Transverse colon (tissue), 4 donors: ENCODE data around the gene TXNRD3. TPM values are rescaled to one million over a fixed set of nuclear protein-coding genes. Genes with fewer than 3 reads are reported as not detected.

Experiments used
- DNase-seq: peaks from one replicate; pipeline ENCODE4 v3.0.0-alpha.2; 2019
- H3K27ac ChIP-seq, 4 donors: fragments of 200-600 bp; sonication (generic); 2 replicates each; pipeline ENCODE4 v1.5.1; 2016 to 2018; ENCODE audit warnings: inconsistent platforms in 4 of 4
- H3K27me3 ChIP-seq: fragments of 200-600 bp; sonication (generic); 2 replicates; pipeline ENCODE4 v1.5.1; 2017; ENCODE audit warnings: inconsistent platforms
- H3K36me3 ChIP-seq, 4 donors: fragments of 200-600 bp; sonication (generic); 2 replicates each; pipeline ENCODE4 v1.5.1; 2017 to 2019; ENCODE audit warnings: inconsistent platforms in 4 of 4
- H3K4me1 ChIP-seq, 4 donors: fragments of 200-600 bp; sonication (generic); 2 replicates each; pipeline ENCODE4 v1.5.1; 2017 to 2020; ENCODE audit warnings: inconsistent platforms in 4 of 4
- H3K4me3 ChIP-seq, 4 donors: fragments of 200-600 bp; sonication (generic); 1 replicate in 1 of 4; 2 replicates in 3 of 4; pipeline versions ENCODE4 v1.5.1 to v1.6.1; 2017 to 2019; ENCODE audit warnings: inconsistent platforms in 4 of 4
- H3K9me3 ChIP-seq, 2 donors: fragments of 200-600 bp; sonication (generic); 2 replicates each; pipeline ENCODE4 v1.5.1; 2017 to 2019; ENCODE audit warnings: inconsistent platforms in 2 of 2
- CTCF ChIP-seq, 5 experiments: fragments of 200-600 bp in 3 of 5; fragments of 450-650 bp in 2 of 5; sonication (generic) in 3 of 5; IDR thresholded peaks; 1 replicate in 2 of 5; 2 replicates in 3 of 5; pipeline ENCODE4 v1.5.1; 2016 to 2017; ENCODE audit warnings: antibody characterized with exemption in 5 of 5, inconsistent platforms in 3 of 5, mild to moderate bottlenecking in 2 of 5, moderate library complexity in 1 of 5
- EP300 ChIP-seq: sonication (generic); formaldehyde crosslinking; IDR thresholded peaks from one replicate; pipeline ENCODE4 v1.6.1; 2017; ENCODE audit warnings: antibody characterized with exemption, low read depth
- POLR2A ChIP-seq: fragments of 450-650 bp; IDR thresholded peaks from one replicate; pipeline ENCODE4 v1.6.1; 2016; ENCODE audit warnings: antibody characterized with exemption, mild to moderate bottlenecking, moderate library complexity
- POLR2AphosphoS5 ChIP-seq, 3 donors: sonication (generic); formaldehyde crosslinking; IDR thresholded peaks; one replicate each; pipeline ENCODE4 v1.6.1; 2016; ENCODE audit warnings: antibody characterized with exemption in 3 of 3
- WGBS, 2 donors: methylation state at CpG; one replicate each; pipeline ENCODE4 v1.1.5; 2018; ENCODE audit warnings: low coverage in 1 of 2; 5-methylcytosine and 5-hydroxymethylcytosine counted together
- in situ Hi-C, 4 donors: fragments of 200-750 bp; cut with MboI; loops; one replicate each; pipeline versions ENCODE4 v1.15.0 to v1.15.1; 2017; ENCODE audit warnings: low sequenced_read_pairs in 3 of 4, low pct_ligation_motif_present in 1 of 4, low pct_unique_long_range_greater_than_20kb in 1 of 4
- intact Hi-C: fragments of 100-400 bp; cut with DNase I; formaldehyde crosslinking; loops from one replicate; pipeline ENCODE4 v1.15.1; 2023; ENCODE audit warnings: low total_unique reads
- total RNA-seq, 4 donors: library from RNA; depleted of rRNA; stranded (reverse); fragments of >200 nt; gene quantifications; one replicate each; pipeline ENCODE4 v1.1.0, GENCODE V29; 2016

TXNRD3 gene
- total RNA-seq, 4 donors from 2014 or later: 2.0 to 6.4 (median 3.5) TPM

GRCh38 chr3:126666658-126667528, 12.0 kb upstream of the TXNRD3 start:
- 88 to 89% methylated on average over 5 to 15 of the region's 15 CpGs for WGBS, 2 donors
- DNase-seq: no peak
- Histone ChIP-seq H3K4me3 (no peak overlapping the region), H3K27me3 (peaks cover 13% of the 10 kb centered on the region), H3K9me3 (no peaks in the 10 kb centered on the region), H3K27ac (no peak overlapping the region), H3K4me1 (no peaks in the 10 kb centered on the region), H3K36me3 (no peaks in the 10 kb centered on the region)
- intact Hi-C loops (no loop called here), in situ Hi-C loops (no loop called here)
- TF ChIP-seq EP300: no peak
- no peak for TF ChIP-seq CTCF (IDR thresholded peaks at IDR 0.05)
- TF ChIP-seq POLR2A: no peak
- TF ChIP-seq POLR2AphosphoS5 (IDR thresholded peaks at IDR 0.05): no peak

GRCh38 chr3:126665959-126666657, 11.2 kb upstream of the TXNRD3 start:
- TF ChIP-seq EP300: no peak
- TF ChIP-seq CTCF (IDR thresholded peaks at IDR 0.05): no peak
- no peak for TF ChIP-seq POLR2A
- TF ChIP-seq POLR2AphosphoS5 (IDR thresholded peaks at IDR 0.05): no peak
- DNase-seq: no peak
- intact Hi-C loops (no loop called here), in situ Hi-C loops (no loop called here)
- H3K4me3 ChIP-seq: no peak overlapping the region
- H3K27me3 ChIP-seq: peaks cover 21% of the 10 kb centered on the region
- no peaks in the 10 kb centered on the region for H3K9me3 ChIP-seq
- no peak overlapping the region for H3K27ac ChIP-seq
- H3K4me1 ChIP-seq: no peaks in the 10 kb centered on the region
- 83% methylated on average over 12 of the region's 15 CpGs; no CpG with 5 or more reads in 1 of the 2 donors for WGBS, 2 donors
- H3K36me3 ChIP-seq: no peaks in the 10 kb centered on the region

- 80 to 86% methylated on average over 2 to 6 of the region's 6 CpGs for WGBS, 2 donors
- H3K27ac ChIP-seq: no peak overlapping the region
- H3K36me3 ChIP-seq: no peaks in the 10 kb centered on the region
- DNase-seq: no peak
- peaks cover 28% of the 10 kb centered on the region for H3K27me3 ChIP-seq
- H3K4me3 ChIP-seq: no peak overlapping the region
- H3K9me3 ChIP-seq: no peaks in the 10 kb centered on the region
- no peak for TF ChIP-seq POLR2AphosphoS5 (IDR thresholded peaks at IDR 0.05)
- no peak for TF ChIP-seq CTCF (IDR thresholded peaks at IDR 0.05)
- no peak for TF ChIP-seq POLR2A
- intact Hi-C loops (no loop called here), in situ Hi-C loops (no loop called here)
- no peaks in the 10 kb centered on the region for H3K4me1 ChIP-seq
These were observed 10.5 kb upstream of the TXNRD3 start for GRCh38 chr3:126665221-126665936.
